ENCODE results near the gene PDE11A. TPM values are rescaled to one million over a fixed set of nuclear protein-coding genes. Genes with fewer than 3 reads are reported as not detected.

Gene PDE11A
- total RNA-seq, 1 experiment from 2014 or later: not detected

DNA sequence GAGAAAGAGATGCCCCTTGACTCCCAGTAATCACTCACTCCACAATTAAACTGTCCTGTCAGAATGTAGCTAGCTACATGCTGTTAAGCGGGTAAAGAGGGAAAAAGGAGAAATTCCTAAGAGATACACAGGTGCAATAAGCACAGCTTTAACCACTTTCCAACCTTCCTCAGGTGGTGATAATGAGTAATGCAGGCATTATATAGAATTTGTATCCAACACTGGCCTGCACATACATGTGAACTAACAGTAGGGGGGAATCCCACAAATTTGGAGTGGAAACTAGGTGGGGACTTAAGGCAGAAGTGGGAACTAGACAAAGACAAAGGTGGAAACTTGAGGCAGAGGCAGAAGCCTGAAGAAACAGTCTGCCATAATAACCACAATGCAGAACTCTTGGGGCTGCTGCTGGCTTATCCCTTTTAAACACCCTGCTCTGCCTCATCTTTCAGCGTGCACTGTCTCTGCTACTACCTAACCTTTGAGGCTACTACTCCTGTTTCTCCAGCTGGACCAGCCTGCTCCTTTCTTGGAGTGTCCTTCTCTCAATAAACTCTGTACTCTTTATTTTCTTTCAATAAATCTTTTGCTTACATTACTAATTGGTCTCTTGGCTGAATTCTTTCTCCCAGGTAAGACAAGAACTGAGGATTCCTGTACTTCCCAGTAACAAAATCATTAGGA lies 259.7 kb downstream of the PDE11A start:
- Mint-ChIP-seq H3K27ac (ENCODE audit: low read depth, unreplicated experiment) (no peak overlapping the region), H3K9me3 (ENCODE audit: unreplicated experiment) (no peaks in the 10 kb centered on the region), H3K27me3 (ENCODE audit: insufficient read depth, unreplicated experiment) (peaks cover 30% of the 10 kb centered on the region), H3K36me3 (ENCODE audit: insufficient read depth, unreplicated experiment) (no peaks in the 10 kb centered on the region), H3K4me3 (ENCODE audit: unreplicated experiment) (no peak overlapping the region), H3K4me1 (ENCODE audit: insufficient read depth, unreplicated experiment) (no peaks in the 10 kb centered on the region)
- intact Hi-C loops (cut with micrococcal nuclease): loop anchor here (10.0 kb wide), 1 partner anchor 172 kb away; no protein-coding TSS in a partner anchor
- ChIA-PET POLR2A (no interaction called here), CTCF (interaction anchor here (0.7 kb wide), 1 partner anchor 171 kb away, joined by 3 read pairs; no protein-coding TSS in a partner anchor)
- TF ChIP-seq, protein P1, sequence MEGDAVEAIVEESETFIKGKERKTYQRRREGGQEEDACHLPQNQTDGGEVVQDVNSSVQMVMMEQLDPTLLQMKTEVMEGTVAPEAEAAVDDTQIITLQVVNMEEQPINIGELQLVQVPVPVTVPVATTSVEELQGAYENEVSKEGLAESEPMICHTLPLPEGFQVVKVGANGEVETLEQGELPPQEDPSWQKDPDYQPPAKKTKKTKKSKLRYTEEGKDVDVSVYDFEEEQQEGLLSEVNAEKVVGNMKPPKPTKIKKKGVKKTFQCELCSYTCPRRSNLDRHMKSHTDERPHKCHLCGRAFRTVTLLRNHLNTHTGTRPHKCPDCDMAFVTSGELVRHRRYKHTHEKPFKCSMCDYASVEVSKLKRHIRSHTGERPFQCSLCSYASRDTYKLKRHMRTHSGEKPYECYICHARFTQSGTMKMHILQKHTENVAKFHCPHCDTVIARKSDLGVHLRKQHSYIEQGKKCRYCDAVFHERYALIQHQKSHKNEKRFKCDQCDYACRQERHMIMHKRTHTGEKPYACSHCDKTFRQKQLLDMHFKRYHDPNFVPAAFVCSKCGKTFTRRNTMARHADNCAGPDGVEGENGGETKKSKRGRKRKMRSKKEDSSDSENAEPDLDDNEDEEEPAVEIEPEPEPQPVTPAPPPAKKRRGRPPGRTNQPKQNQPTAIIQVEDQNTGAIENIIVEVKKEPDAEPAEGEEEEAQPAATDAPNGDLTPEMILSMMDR (IDR thresholded peaks at IDR 0.05; ENCODE audit: unreplicated experiment): no peak
- no TSS peak for BruUV-seq (replicated peaks)
- no peak for DNase-seq (ENCODE audit: unreplicated experiment)

GRCh38 chr2:177810906-177811305 lies 261.7 kb downstream of the PDE11A start:
- no TSS peak for BruUV-seq (replicated peaks)
- CTCF ChIA-PET: interaction anchor here (3.3 kb wide), 1 partner anchor 10 kb away, joined by 23 read pairs; no protein-coding TSS in a partner anchor

DNA sequence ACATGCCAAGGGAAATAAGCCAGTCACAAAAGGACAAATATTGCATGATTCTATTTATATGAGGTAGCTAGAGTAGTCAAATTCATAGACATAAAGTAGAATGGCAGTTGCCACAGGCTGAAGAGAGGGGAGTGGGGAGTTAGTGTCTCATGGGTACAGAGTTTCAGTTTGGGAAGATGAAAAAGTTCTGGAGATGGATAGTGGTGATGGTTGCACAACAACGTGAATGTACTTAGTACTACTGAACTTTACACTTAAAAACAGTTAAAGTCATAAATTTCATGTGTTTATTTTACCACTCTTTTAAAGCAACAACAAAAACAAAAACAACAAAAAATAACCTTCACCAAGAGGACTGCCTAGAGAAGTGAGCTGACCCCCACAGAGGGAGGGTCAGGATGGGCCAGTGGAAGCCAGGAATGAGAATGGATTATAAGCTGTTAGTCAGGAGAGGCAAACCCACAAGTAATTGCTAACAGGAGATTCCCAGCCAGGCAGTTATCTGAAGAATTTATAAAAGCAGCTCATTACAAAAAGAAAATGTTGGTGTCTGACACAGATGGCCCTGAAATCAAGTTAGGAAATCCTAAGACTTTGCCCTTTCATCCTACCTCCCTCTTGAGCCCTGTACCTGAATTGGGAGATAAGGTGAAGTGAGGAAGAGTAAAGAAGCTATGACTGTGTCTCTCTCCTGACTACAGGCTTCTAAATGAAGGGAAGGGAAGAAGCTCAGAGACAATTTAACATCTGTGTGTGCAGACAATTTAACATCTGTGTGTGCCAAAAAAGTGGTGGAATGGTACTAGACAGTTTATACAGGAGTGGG lies 263.4 kb downstream of the PDE11A start:
- DNase-seq (ENCODE audit: unreplicated experiment): no peak
- peaks cover 36% of the 10 kb centered on the region for H3K27me3 Mint-ChIP-seq (ENCODE audit: insufficient read depth, unreplicated experiment)
- no peak overlapping the region for H3K27ac Mint-ChIP-seq (ENCODE audit: low read depth, unreplicated experiment)
- ChIA-PET CTCF (interaction anchor here (0.7 to 3.3 kb wide), 6 partner anchors 9 to 209 kb away, joined by 3 to 23 read pairs (median 3); no protein-coding TSS in a partner anchor), POLR2A (no interaction called here)
- H3K36me3 Mint-ChIP-seq (ENCODE audit: insufficient read depth, unreplicated experiment): no peaks in the 10 kb centered on the region
- no TSS peak for BruUV-seq (replicated peaks)
- H3K4me3 Mint-ChIP-seq (ENCODE audit: unreplicated experiment): no peak overlapping the region
- no peaks in the 10 kb centered on the region for H3K4me1 Mint-ChIP-seq (ENCODE audit: insufficient read depth, unreplicated experiment)
- intact Hi-C loops (cut with micrococcal nuclease): no loop called here
- no peaks in the 10 kb centered on the region for H3K9me3 Mint-ChIP-seq (ENCODE audit: unreplicated experiment)
- TF ChIP-seq, protein P1 (IDR thresholded peaks at IDR 0.05; ENCODE audit: unreplicated experiment): no peak

More at GRCh38 chr2:177810906-177811305, 261.7 kb downstream of the PDE11A start:
- Mint-ChIP-seq H3K4me1 (ENCODE audit: insufficient read depth, unreplicated experiment) (no peaks in the 10 kb centered on the region), H3K4me3 (ENCODE audit: unreplicated experiment) (no peak overlapping the region), H3K36me3 (ENCODE audit: insufficient read depth, unreplicated experiment) (no peaks in the 10 kb centered on the region), H3K9me3 (ENCODE audit: unreplicated experiment) (no peaks in the 10 kb centered on the region), H3K27ac (ENCODE audit: low read depth, unreplicated experiment) (no peak overlapping the region), H3K27me3 (ENCODE audit: insufficient read depth, unreplicated experiment) (peaks cover 30% of the 10 kb centered on the region)
- TF ChIP-seq, protein P1 (IDR thresholded peaks at IDR 0.05; ENCODE audit: unreplicated experiment): no peak
- intact Hi-C loops (cut with micrococcal nuclease): loop anchor here (10.0 kb wide), 1 partner anchor 174 kb away; no protein-coding TSS in a partner anchor
- no peak for DNase-seq (ENCODE audit: unreplicated experiment)
- POLR2A ChIA-PET: no interaction called here

- TF ChIP-seq, protein P1 (IDR thresholded peaks at IDR 0.05; ENCODE audit: unreplicated experiment): no peak
- CTCF ChIA-PET: interaction anchor here (0.6 to 0.9 kb wide), 2 partner anchors 175 to 470 kb away, joined by 3 to 4 read pairs; no protein-coding TSS in a partner anchor
These were observed 266.6 kb downstream of the PDE11A start for GRCh38 chr2:177806025-177806424.

More at GRCh38 chr2:177806025-177806424, 266.6 kb downstream of the PDE11A start:
- BruUV-seq (replicated peaks): no TSS peak
- POLR2A ChIA-PET: no interaction called here
- DNase-seq (ENCODE audit: unreplicated experiment): no peak
- peaks cover 66% of the 10 kb centered on the region for H3K27me3 Mint-ChIP-seq (ENCODE audit: insufficient read depth, unreplicated experiment)
- no peaks in the 10 kb centered on the region for H3K9me3 Mint-ChIP-seq (ENCODE audit: unreplicated experiment)
- no peaks in the 10 kb centered on the region for H3K36me3 Mint-ChIP-seq (ENCODE audit: insufficient read depth, unreplicated experiment)
- no peak overlapping the region for H3K27ac Mint-ChIP-seq (ENCODE audit: low read depth, unreplicated experiment)
- no peak overlapping the region for H3K4me3 Mint-ChIP-seq (ENCODE audit: unreplicated experiment)
- intact Hi-C loops (cut with micrococcal nuclease): no loop called here
- H3K4me1 Mint-ChIP-seq (ENCODE audit: insufficient read depth, unreplicated experiment): no peaks in the 10 kb centered on the region

Data from MCF 10A (cell line).